GOT3 (cell line): ENCODE results near the gene KDR.

Source experiments
- DNase-seq: peaks from one replicate; lab custom pipeline; 2025; ENCODE audit warnings: mixed read lengths; lab: John Stamatoyannopoulos, UW

KDR gene

DNA sequence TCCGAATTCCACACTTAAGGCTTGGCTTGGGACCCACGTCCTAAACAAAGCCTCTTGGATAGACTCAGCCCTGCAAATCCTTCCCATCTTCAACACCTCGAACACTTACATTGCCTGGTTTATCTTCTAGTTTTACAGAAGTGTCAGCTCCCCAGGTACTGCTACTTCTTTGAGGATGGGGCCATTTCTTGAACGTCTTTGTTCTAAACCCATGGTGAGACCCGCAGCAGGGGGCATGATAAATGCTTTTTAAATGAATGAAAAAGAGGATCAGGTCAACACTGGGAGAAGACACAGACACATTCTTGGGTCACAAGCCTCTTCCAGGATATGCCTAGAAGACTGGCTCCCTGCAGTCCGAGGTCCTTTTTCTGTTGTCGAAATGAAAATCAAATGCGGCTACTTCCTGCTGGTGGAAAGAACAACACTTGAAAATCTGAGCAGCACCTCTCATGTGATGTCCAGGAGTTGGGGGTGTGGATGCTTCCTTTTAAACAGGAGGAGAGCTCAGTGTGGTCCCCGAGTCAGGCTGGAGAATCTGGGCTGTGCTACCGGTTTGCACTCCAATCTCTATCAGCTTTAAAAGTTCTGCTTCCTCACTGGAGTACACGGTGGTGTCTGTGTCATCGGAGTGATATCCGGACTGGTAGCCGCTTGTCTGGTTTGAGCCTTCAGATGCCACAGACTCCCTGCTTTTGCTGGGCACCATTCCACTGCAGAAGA lies 45.8 kb downstream of the KDR start:
- no peak for DNase-seq

DNA sequence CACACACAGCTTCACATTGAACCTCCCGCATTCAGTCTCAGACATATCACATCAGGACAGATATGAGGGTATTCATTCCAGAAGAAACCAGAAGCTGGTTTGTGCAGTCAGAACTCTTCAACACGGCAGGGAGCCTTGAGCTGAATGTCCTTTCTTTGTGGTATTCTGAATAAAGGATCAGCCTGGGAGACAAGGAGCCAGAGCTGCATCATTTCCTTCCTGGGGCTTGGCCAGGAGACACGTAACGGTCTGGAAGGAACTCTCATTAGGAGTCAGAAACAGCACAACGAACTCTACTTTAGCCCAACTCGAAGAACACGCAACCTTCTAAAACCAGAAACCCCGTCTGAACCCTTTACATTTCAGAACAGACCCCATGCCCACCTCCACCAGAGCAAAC lies 46.4 kb downstream of the KDR start:
- no peak for DNase-seq

DNA sequence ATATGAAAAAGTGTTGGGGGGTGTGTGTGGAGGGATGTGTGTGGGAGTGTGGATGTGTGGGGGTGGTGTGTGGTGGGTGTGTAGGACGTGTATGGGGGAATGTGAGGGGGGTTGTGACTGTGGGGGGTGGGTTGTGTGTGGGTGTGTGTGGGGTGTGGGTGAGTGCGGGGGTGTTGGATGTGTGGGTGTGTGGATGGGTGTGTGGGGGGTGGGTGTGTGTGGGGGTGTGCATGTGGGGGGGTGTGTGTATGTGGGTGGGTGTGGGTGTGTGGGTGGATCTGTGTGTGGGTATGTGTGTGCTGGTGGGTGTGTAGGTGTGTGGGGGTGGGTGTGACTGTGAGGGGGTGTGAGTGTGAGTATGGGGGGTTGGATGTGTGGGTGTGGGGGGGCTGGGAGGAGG lies 47.8 kb downstream of the KDR start:
- no peak for DNase-seq

DNA sequence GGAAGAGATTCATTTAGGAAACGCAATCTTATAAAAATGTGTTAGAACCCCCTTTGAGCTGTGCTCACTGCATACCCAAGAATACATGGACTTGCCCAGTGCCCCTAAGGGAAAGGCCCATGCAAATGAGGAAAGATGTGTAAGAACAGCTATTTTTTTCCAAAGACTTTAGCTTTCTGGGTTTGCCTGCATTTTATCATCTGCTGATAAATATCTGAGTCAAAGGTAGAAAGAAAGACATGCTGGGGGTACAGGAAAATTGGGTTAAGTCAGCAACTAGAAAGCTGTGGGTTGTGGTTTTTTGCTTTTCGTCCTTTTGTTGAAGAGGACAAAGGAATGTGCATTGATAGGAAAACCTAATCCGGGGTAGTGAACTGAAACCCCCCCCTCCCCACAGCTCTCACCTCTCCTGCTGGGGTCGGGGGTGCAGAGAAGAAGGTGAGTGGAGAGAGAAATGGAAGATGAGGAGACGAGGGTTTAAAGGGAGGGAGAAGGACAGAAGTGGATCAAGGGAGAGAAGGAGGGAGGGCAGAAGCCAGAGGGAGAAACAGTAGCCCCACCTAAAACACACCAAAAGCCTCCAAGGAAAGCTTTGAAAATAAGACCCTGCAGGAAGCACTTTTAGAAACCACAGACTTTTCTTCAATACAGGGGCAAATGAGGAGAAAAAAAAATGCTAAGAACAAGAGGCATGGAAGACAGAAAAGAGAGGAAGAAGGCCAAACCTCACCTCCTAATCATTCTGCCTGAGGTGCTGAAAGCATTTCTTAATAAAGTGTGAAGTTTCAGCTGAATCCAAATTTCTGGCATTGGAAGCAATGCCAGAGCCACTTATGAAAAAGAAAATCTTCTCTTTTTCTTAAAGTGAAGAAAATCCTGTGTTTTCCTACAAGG lies 49.3 kb downstream of the KDR start:
- DNase-seq: no peak

DNA sequence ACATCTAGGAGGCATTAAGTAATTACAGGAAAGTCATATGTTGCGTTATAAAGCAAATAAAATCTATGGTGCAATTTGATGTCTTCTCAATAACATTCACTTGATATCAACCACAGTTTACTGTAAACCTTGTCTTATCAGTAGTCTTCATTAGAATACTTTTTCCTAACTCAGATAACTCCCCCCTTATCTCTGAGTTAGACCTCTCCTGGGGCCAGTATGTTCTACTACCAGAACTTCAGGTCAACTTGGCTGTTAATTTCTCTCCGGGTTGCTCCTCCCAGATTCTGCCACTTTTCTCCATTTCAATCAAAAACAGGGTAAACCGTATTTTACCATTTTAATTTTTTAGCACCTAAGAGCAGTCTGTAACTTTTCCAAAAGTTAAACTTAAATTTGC lies 50.0 kb downstream of the KDR start:
- DNase-seq: no peak

DNA sequence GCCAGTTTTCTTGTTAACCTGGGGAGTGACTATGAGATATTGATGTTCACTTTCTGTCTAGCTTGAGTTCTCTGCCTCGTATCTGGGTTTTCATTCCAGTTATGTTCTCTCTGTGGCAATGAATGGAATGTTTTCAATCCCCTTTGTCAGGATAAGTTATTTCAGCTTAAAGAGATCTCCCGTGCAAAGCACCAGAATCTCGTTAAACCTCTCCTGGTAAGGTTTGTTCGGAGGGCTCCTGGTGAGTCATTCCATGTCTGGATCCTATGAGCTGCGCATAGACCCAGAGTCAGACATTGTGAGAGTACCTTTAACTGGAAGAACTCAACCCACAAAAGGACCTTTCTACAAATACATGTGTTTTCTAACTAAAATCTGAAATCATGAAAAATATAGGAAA lies 51.0 kb downstream of the KDR start:
- DNase-seq: no peak

DNA sequence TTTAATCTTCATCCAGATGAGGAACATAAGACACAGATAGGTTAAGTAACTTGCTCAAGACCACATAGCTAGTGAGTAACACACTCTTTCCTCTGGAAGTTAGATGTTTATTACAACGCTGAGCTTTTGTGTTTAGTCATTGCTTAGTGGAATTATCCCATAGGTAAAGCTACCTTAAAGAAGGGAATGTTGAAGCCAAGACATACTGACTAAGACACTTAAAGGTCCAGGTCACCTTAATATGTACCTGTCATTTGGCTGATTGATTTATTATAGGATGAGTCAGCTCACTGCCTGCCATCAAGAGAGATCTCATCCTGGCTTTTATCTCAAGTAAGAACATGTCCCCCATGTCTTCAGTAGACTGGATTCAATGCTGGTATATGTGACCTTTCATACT lies 53.4 kb downstream of the KDR start:
- DNase-seq: no peak

DNA sequence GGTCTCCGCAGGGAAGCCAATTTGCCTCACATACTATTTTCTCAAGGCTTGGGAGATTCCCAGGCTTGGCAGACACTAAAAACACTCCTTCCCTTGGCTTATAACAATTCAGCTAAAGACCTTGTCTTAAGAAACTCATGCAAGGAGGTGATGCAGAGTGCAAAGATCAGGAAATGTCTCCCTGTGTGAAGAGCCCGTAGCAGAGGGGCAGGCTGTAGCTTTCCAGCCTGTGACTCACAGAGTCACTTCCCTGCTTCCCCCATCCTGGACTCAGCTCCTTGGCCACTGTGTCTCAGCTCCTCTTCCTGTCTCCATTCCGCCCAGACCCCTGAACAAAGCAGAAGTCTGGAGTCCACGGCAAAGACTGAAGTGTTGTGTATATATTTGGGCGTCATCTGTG lies 56.1 kb downstream of the KDR start:
- no peak for DNase-seq

DNA sequence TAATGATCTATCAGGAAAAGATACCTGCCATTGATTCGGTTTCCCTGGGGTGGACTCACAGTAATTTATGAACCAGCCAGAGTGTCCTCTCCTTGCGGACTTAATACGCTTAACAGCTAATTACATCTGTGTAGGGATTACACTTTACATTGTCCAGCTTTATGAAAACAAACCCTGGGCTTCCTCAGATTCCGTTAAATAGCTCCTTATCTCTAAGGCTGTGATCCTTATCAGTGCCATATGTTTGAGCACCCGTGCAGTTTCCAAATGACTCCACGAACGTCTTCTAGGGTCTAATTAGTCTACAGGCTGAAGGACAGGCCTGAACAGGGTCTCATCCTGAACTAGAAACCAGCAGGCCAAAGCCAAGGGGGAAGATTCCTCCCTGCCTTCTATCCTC lies 56.9 kb downstream of the KDR start:
- no peak for DNase-seq

DNA sequence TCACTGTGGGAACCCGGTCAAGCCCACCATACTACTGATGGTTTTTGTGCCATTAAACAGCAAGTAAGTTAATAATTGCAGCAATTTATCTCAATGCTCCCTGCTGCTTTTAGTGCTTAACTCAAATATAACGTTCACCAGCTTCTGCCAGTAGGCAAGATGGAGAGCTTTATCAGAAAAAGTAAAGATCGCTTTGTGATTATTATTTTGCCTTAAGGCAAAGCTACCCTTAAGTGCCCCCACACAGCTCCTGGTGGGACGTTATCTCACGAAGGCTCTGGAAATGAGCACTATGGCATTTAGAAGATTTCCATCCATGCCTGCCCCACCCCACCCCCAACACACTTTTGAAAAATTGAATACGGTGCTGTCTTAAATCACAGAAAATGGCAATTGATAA lies 59.4 kb downstream of the KDR start:
- DNase-seq: no peak

DNA sequence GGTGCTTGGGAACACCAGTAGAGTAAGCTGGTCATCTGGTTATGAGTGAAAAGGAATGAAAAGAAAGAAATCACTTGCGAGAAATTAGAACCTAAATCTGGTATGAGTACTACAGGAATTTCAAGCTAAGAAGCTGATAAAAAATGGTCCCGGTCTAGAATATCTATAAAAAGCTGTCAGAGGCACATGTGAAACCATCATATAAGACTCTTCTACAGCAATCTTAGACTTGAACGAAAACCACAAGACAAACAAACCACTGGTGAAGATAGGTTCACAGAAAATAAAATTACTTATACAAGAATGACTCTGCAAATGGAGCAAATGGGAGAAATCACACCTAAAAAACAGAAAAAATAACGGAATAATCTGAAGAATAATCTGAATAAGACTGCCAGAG lies 69.9 kb downstream of the KDR start:
- DNase-seq: no peak

DNA sequence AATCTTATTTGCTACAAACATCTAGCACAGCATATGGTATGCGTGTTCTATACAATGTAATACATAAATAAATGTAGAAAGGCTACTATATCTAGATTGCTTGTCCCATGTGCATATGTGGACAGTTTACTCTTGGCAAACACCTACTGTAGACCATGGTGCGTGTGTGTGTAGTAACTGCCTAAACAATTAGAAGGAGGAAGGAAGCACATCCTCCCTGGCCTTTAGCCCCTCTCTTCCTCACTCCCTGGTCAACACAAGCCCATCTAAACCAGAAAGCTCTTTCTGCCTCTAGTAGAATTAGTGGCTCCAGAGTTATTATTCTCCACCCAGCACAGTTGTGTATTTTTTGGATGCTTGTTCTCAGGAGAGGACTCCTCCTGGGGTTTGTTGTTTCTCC lies 73.9 kb downstream of the KDR start:
- no peak for DNase-seq

DNA sequence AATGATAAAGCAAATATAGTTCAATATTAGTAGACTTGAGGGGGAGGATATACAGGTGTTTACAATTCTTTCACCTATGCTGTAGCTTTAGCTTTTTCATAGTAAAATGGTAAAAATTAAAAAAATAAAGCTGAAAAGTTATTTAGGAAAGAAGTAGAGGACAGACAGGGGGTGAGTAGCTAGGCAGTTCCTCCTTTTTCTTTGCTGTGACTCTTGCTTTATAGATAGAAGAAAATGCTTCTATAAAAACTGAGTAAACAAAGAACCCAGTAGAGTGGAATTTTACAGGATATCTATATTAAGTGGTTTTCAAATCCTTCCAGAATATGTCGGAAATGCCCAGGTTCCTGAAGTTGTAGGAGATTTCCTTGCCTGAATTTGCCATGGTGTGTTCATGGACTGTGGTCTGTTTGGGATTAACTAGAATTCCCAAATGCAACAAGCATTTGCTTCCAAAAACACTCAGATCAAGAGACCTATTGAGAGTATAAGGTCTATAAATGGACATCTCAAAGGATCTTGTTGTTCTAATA lies 74.9 kb downstream of the KDR start:
- no peak for DNase-seq

DNA sequence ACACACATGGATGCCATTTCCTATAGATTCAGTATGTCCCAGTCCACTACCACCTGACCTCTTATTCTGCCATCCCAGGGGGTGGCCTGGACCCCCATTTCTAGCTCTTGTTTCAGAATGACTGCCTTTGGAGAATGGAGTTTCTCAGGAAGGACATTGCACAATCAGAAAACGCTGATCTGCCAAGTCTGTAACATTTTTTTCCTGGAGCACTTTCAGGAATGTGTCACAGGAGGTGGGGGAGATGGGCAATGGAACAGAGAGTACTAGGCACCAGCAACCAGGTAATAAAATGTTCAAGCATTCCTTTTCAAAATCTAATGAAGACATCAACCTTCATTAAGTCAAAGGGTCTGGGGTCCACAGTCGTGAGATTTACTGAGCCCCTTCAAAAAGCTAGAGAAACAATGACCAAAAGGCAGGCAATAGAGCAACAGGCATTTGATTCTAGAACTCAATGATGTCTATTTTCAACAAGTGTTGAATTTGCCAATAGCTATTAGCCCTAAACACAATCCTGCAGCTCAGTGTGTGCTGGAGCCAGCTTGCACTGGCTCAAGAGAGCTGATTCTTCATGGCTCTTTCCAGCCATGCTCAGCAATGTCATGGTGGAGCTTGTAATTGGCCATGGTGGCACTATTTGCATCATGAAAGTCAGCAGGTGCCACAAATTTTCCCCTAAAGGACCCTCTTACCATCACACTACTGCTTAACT lies 87.1 kb downstream of the KDR start:
- no peak for DNase-seq

DNA sequence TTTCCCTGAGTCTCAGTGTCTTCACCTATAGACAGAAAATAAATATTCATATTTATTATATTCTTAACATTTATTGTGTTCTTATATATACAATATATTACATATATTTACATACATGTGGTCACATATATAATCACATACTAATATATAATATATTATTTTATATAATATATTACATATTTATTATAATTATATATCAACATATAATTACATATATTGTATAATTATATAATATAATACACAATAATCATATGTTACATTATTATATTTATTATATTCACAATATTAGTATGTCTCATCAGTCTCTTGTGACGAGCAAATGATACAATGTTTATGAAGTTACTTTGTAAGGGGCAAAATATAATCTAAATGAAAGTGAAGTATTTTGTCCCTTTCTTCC lies 87.7 kb downstream of the KDR start:
- DNase-seq: no peak

DNA sequence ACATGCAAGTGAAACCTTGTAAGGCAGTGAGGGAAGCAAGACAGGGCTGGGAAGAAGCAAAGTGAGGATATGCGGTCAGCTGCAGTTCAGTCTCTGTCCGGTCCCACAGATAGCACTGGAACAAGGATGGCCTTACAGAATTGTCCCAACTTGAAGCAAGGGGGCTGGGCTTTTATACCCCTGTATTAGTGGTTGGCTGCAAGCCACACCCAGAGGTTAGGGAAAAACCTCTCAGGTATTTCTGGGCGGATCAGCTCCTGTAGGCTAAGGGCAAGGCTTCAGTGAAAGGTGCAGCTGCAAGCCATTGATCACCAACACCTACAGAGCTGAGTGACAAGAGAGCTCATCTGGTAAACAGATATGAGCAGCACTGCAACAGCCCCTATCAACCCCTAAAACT lies 89.0 kb downstream of the KDR start:
- DNase-seq: no peak

DNA sequence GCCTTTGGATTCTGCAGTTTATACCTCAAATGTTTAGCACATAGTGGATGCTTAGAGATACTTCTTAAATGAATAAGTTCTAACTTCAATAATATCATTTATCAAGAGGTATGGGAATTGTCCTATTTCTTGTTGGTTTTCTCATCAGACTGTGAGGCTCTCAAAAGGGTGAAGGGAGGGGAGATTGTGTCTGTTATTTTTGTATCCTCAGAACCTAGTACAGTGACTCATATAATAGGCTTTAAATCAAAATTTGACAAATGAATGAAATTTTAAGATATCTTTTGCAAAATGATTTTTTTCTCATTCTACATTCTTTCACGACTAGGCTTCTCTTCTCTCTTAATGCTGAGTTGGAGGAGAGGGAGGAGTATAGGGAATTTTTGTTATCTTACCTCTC lies 89.5 kb downstream of the KDR start:
- no peak for DNase-seq

DNA sequence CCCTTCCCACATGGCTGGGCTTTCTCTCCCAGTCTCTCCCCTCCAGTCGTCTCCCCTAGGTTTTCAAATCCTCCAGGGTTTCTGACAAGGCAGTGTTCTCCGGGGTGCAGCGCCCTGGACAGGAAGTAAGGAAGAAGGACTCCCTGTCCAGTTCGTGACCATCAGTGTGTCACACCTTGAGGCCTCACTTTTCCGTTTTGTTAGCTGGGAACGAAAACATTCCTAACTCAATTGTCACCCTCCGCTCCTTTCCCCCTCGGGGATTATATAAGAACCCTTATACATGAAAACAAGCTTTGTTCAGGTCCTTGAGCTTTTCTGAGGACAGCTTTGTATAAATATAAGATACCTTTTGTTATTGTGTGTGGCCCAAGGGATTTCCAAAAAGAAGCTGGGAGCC lies 92.1 kb downstream of the KDR start:
- DNase-seq: no peak

DNA sequence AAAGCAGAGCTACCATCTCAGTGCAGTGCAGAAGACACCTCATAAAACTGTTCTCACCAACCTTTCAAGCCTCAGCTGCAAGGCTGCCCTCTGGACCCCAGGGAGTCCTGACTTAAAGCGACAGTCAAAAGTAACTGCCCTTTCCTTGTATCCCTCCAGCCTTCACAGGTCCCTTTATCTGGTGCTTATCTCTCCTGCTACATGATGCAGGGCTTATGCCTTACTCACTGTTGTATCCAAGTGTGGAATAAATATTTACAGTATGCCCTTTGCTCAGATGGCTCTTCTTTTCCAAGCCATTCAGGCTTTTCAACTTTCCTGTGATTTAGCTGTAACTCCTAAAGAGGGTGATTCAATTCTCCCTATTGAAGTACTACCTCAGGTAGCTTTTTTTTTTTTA lies 92.6 kb downstream of the KDR start:
- no peak for DNase-seq

DNA sequence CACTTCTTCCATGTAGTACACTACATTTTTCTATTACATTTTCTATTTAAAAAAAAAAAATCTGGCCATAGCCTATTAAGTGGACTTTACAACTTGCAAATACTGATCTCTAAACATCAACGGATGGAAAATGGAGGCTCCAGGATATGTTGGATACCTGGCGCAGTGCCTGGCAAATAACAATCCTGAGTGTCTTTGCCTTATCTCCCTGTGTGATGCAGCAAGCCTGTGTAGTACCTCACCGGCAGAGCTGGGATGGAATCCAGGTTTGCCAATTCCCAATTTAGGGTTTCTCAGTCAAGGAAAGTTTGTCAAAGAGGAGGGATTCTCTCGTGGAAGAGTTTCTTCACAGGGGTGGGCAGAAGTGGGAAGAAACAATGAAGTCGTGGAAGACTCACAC lies 93.2 kb downstream of the KDR start:
- DNase-seq: no peak

DNA sequence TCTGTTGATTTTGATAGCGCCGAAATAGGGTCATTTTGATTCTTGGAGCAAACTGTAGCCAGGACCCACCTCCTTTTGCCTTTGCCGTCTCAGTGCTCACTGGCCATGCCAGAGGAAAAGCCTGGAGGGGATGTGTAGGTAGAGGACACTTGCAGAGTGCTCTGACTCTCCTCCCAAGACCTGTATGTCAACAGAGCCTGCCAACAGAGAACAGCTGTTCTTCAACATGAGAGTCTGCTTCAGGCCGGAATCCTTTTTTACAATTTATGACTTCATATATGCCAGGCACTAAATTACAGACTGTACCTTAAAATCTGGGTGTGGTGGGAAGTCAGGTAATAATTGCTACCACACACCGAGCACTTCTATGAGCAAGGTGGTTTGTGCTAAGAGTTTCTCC lies 94.2 kb downstream of the KDR start:
- DNase-seq: no peak

DNA sequence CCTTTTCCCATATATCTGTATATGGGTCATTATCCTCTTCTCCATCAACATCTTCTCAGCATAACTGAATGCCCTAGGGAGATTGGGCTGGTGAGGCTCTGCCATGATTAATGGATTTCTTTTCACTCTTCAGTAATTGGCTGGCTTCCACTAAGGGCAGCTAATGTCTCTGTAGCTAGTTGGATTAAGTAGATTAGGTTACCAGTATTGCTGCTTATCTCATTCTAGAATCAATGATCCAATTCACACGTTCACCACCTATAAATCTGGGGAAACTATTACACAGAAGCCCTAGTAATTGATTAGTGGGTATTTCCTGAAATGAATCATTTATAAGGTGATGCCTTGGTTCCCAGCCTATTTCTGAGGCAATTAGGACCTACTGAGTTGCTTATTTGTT lies 94.8 kb downstream of the KDR start:
- DNase-seq: no peak
